Frontal cortex (tissue), 4 donors: ENCODE data around the gene LTBR. TPM values are rescaled to one million over a fixed set of nuclear protein-coding genes. Genes with fewer than 3 reads are reported as not detected.
"Not testable (repeated sequence)": the region's sequence is repeated elsewhere in the genome, so short reads cannot be mapped to it uniquely, and the experiment has no call there.

ENCODE experiments used
- DNase-seq, 2 donors: peaks; one replicate each; pipeline ENCODE4 v3.0.0; 2012; ENCODE audit warnings: low spot score in 2 of 2
- FAIRE-seq: peaks from 2 replicates; lab custom pipeline; 2012; peaks lifted over from hg19 to GRCh38; lab: Jason Lieb, UNC
- total RNA-seq: library from RNA; depleted of rRNA; stranded (reverse); fragments of >200 nt; gene quantifications from one replicate; pipeline ENCODE4 v1.2.3, GENCODE V29; 2014
- donor health status: control.
- donor health status: control.
- donor health status: control.

The LTBR gene
- total RNA-seq, 1 donor from 2014 or later: 2.4 TPM

DNA sequence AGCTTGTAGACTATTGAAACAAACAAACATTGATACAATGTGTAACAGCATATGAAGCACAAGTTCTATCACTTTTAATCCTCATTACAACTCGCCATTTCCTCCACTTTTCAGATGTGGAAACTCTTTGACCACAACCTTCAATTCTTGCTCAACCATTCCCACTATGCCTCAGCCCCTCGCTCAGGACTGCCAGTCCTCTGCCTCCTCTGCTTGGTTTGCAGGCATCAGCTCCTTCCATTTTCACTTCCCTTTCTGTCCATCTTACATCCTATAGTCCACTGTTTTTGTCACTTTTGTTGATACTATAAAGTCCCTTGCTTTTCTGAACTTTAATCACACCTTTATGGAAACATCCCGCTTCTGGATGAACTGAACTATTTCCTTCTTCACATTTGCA is 32.6 kb downstream of the LTBR start:
- FAIRE-seq (no peak), DNase-seq (no peak)

DNA sequence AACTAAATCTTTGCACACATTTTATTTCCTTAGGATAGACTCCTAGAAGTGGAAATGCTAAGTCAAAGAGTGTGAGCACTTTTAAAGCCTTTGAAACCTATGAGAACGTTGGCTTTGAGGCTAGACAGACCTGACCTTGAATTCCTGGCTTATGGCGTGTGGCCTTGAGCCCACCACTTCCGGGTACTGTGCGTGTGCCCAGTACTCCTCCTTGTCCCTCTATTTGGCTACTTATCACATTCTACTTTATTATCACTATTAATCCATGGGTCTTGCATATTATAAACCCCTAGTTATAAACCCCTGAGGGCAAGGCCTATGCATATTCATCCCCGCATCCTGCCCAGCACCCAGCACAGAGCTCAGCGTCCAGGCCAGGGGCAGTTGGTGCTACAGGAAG is 34.8 kb downstream of the LTBR start:
- FAIRE-seq: no peak
- no peak for DNase-seq

- FAIRE-seq (no peak), DNase-seq (no peak)
These were observed 36.4 kb downstream of the LTBR start for GRCh38 chr12:6420364-6420763.

DNA sequence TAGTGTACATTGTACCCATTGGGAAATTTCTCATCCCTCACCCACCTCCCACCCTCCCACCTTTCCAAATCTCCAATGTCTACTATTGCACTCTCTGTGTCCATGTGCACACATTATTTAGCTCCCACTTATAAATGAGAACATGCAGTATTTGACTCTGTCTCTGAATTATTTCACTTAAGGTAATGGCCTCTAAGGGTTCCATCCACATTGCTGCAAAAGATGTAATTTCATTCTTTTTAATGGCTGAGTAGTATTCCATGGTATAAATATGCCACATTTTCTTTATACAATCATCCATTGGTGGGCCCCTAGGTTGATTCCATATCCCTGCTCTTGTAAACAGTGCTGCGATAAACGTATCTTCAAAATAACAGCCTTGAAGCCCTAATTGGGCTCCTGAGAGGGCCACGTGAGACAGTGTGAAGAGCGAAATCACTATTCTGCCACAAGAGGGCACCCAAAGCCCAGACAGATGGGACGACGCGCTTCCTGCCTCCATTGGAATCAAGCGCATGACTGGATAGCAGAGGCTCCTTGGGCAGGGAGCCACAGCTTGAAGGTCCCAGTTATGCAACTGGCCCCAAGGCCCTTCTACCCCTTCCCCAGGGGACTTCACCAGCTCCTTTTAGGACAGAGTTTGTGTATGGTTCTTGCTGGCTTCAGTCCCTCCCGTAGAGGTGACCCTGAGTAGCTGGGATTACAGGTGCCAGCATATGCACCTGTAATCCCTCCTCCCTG is 39.5 kb downstream of the LTBR start:
- no peak for FAIRE-seq
- DNase-seq: peak; percentile 60 to 86

- FAIRE-seq (no peak), DNase-seq (no peak)
These were observed 40.0 kb downstream of the LTBR start for GRCh38 chr12:6424008-6424347.

- no peak for FAIRE-seq
- DNase-seq: no peak
These were observed 40.9 kb downstream of the LTBR start for GRCh38 chr12:6424866-6425265.

GRCh38 chr12:6425590-6426531 is 41.9 kb downstream of the LTBR start:
- FAIRE-seq: no peak
- DNase-seq: no peak

DNA sequence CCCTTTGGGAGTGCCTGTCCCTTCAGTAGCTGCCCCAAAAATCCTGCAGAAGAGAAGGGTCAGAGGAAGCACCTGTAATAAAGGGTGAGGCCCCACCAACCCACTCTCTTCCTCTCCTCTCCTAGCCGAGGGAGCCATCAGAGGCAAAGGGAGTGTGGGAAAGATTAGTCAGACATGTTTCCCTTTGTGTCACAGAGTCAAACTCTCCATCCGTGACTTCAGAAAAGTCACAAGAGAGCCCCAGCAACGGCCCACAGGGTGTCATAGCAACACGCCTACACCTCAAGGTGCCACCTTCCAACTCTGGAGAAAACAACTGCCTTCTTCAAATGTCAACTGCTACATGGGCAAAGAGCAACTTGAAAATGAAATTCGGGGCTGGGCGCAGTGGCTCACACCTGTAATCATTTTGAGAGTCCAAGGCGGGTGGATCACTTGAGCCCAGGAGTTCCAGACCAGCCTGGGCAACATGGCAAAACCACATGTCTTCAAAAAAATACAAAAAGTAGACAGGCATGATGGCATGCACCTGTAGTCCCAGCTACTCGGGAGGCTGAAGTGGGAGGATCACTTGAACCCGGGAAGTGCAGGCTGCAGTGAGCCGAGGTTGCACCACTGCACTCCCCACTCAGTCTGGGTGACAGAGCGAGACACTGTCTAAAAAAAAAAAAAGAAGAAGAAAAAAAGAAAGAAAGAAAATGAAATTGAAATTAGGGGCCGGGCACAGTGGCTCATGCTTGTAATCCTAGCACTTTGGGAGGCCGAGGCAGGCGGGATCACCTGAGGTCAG is 43.1 kb downstream of the LTBR start:
- FAIRE-seq (no peak), DNase-seq (no peak)

DNA sequence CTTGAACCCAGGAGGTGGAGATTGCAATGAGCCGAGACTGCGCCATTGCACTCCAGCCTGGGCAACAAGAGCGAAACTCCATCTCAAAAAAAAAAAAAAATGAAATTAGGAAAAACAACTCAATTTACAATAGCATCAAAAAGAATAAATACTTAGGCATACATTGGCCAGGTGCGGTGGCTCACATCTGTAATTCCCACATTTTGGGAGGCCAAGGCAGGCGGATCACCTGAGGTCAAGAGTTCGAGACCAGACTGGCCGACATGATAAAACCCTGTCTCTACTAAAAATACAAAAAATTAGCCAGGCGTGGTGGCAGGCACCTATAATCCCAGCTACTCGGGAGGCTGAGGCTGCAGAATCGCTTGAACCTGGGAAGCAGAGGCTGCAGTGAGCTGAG is 43.8 kb downstream of the LTBR start:
- not testable (repeated sequence) for DNase-seq, FAIRE-seq

- no peak for DNase-seq
- FAIRE-seq: no peak
These were observed 44.4 kb downstream of the LTBR start for GRCh38 chr12:6428326-6428725.

DNA sequence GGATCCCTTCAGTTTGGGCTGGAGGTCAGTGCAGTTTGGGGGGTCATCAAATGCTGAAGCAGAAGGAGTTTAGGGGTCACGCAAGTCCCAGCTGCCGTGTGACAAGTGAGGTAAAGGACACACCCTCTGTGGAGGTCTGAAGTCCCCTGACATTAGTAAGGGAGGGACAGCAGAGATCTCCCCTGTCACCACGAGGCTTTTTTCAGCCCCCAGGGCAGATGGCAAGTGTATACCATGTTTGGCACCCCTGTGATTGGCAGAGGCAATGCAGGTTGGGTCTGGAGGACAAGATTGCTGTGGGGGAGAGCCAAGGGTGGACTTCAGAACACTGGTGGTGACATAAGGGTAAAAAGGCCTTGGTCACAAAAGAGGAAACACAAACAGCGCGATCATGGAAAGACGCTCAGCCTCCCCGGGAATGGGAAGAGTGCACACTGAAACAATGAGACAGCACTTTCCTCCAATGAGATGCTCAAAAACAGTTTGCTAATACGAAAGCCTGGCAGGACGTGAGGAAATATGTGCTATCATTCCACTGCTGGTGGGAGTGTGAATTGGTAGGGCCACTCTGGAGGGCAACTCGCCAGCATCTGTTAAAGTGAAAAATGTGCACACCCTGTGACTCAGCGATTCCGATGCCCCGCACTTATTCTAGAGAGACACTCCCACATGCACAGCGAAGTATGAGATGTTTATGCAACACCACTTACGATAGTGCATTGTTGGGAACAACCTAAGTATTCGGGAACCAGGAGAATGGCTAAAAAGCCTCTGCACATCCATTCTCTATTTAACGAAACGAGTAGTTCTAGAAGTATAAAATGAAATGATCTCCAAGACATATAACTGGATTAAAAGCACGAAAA is 46.4 kb downstream of the LTBR start:
- DNase-seq (no peak), FAIRE-seq (no peak)

DNA sequence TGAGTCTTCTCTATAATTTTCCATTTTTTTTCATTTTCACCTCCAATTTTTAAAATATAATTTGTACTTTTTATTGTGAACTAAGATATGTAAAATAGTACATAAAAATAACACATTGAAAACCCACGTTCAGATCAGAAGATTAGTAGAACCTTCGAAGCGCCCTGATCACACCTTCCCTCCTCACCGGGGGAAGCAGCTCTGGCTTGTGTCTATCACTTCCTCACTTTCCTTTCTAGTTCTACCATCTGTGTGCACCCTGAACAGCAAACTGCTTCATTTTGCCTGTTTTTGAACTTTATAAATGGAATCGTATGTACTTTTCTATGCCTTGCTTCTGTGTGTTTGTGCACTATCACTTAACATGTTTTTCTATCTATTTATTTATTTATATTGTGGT is 49.0 kb downstream of the LTBR start:
- no peak for DNase-seq
- no peak for FAIRE-seq

DNA sequence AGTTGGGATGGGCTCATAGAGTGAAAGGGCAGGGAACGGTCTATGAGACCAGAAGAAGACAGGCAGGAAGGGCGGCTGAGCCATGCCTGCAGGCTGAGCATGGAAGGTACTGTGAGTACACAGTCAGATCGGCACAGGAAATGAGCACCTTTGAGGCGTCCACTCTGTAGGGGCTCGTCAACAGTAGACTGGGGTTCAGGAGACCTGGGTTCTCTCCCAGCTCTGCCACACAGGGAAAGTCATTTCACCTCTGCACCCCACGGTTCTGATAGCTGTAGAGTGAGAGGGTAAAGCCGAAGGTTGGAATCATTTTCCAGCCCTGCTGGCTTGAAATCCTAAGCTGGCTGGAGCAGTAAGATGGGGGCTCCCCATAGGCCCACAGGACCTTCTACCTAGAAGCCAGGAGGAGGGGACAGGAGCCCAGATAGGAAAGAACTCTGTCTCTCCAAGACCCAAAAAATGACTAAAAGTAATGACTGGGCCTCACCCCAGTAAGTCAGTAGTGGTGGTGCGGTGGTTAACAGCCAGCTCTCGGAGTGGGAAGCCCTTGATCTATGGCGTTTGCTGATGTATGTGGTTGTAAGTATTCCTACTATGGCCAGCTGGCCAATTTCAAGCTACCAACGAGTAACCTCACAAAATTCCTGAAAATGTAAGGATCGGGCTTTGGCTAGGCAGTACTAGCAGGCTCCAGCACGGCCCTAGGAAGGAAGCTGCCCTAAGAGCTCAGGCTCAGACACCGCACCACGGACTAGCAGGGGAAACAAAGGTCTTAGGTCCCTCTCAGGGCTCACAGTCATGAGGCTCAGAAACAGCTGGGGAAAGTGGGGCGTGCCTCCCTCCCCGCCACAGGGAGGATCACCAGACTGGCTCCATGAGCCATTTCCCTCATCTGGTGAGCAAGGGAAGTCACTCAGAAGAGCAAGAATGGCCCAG is 50.5 kb downstream of the LTBR start:
- DNase-seq (no peak), FAIRE-seq (no peak)

DNA sequence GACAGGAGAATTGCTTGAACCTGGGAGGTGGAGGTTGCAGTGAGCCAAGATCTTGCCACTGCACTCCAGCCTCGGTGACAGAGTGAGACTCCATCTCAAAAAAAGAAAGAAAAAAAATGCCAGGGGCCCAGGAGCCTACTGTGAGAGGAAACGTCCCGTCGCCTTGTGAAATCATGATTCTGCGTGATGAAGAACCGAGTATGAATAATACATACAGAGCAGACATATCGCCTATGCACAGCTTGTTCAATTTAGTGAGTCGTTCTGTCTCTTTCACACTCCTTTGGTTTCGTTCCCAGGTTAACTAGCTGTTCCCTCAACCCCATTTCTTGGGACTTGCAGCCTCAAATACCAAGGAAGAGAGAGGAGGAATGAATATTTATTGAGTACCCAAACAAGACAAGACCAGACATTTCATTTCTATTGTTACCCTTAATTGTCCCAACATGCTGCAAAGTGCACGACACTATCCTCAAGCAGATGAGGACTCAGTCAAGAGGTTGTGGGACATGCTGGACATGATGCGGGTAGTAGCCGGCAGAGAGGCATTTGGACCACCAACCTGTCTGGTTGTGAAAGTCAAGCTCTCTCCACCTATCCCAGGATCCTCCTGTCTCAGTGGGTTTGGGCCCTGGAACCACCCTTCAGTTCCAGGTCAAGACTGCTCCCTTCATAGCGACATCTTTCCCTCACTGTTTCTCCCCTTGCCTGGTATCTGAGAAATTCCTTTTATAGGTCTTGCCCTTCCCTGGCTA is 52.2 kb downstream of the LTBR start:
- no peak for FAIRE-seq
- DNase-seq: no peak

DNA sequence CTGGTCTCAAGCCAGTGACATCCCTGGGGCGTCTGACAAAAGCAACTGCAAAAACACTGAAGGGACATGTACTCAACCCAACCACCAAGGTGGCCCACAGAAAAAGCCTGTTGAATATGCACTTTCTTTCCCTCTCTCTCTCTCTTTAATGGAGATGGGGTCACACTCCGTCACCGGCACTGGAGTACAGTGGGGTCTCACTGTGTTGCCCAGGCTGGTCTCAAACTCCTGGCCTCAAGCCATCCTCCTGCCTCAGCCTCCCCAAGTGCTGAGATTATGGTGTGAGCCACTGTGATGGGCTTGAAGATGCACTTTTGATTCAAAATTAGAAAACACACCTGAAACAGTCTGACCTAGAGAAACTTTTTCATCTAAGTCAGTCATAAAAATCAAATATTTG is 53.6 kb downstream of the LTBR start:
- FAIRE-seq: no peak
- no peak for DNase-seq

DNA sequence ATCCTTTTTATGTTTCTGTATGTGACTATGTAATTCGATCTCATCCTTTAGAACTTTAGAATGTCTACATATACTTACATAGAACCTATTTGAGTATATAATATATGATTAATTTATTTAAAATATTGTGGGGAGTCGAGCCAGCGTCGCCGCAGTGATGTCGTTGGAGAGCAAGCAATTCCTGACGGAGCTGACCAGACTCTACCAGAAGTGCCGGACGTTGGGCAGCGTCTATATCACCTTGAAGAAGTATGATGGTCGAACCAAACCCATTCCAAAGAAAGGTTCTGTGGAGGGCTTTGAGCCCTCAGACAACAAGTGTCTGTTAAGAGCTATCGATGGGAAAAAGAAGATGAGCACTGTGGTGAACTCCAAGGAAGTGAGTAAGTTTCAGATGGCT is 54.4 kb downstream of the LTBR start:
- FAIRE-seq (no peak), DNase-seq (no peak)

DNA sequence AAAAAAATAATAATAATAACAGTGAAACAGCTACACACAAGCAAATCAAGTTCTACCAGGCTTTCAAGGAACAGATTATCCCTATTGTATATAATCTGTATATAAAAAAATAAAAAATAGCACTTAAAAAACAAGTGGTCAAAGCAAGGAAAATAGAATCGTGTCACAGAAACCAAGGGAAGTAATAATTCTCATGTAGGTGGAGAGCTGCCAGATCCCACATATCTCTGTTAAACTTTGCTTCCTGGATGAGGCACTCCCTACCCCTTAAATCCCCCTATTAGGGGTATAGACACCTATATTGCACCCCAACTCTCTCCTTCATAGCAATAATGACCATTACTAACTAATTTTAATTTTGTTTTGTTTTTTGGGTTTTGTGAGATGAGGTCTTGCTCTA is 56.4 kb downstream of the LTBR start:
- FAIRE-seq: no peak

More for the DNA sequence above, 56.4 kb downstream of the LTBR start:
- no peak for DNase-seq
